Cardiac muscle cell (in vitro differentiated cells and primary cell): ENCODE measurements around the gene CTIF. TPM values are rescaled to one million over a fixed set of nuclear protein-coding genes. Genes with fewer than 3 reads are reported as not detected.

Experiments used
- DNase-seq, 2 donors: peaks; one replicate each; pipeline versions ENCODE4 v3.0.0 to v3.0.0-alpha.2; 2010 to 2017; ENCODE audit warnings: low read depth in 1 of 2, low spot score in 1 of 2
- H3K27ac ChIP-seq: fragments of 200-600 bp; sonication (generic); 2 replicates; pipeline ENCODE4 v1.5.1; 2016
- H3K27me3 ChIP-seq: fragments of 200-600 bp; sonication (generic); 2 replicates; pipeline ENCODE4 v1.6.0; 2016; ENCODE audit warnings: control low read depth
- H3K36me3 ChIP-seq: fragments of 200-600 bp; sonication (generic); 2 replicates; pipeline ENCODE4 v1.5.1; 2016; ENCODE audit warnings: control low read depth
- H3K4me1 ChIP-seq: fragments of 200-600 bp; sonication (generic); 2 replicates; pipeline ENCODE4 v1.8.1; 2017; ENCODE audit warnings: low read depth, mild to moderate bottlenecking, mixed run types
- H3K4me3 ChIP-seq: fragments of 200-600 bp; sonication (generic); 2 replicates; pipeline ENCODE4 v1.5.1; 2016; ENCODE audit warnings: mild to moderate bottlenecking
- H3K9me3 ChIP-seq: fragments of 200-600 bp; sonication (generic); 2 replicates; pipeline ENCODE4 v1.5.1; 2017; ENCODE audit warnings: low read depth, mild to moderate bottlenecking, control low read depth
- polyA plus RNA-seq: library from polyadenylated mRNA; unstranded; fragments of >200 nt; fragmentation: Nextera tagmentation; extraction: Ambion mirVana; gene quantifications from 2 replicates; pipeline ENCODE4 v1.2.1, GENCODE V29; 2016
- total RNA-seq: library from RNA; depleted of rRNA; stranded (reverse); fragments of >200 nt; gene quantifications from 2 replicates; pipeline ENCODE4 v1.2.3, GENCODE V29; 2016
- TF ChIP-seq, protein P1 (sequence below): IDR thresholded peaks from 2 replicates; pipeline ENCODE4 v1.5.1; 2012; ENCODE audit warnings: low read depth, mild to moderate bottlenecking, low read length

The CTIF gene
- total and polyA plus RNA-seq, 2 experiments from 2014 or later = 16.5 to 22.0 TPM

DNA sequence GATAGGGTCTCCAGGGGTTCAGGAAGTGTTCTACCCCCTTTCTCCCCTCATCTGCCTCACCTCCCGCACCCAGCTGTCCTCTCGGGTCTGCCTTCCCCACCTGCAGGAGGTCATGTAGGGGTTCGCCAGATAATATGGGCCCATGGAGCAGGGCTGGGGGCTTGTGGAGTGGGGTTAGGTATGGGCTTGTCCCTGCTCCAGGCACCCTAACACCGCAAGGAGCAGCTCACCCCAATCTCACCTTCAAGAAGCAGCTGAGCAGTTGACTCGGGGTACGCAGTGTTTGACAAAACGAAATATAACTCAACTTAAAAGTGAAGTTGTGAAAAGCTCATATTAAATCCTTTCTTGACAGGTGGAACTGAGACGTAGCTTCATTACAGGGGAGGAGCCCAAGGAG is 99.6 kb downstream of the CTIF start:
- no peak for DNase-seq
- H3K27me3 ChIP-seq = no peaks in the 10 kb centered on the region
- no peak overlapping the region for H3K27ac ChIP-seq
- no peak overlapping the region for H3K4me3 ChIP-seq
- H3K9me3 ChIP-seq = no peaks in the 10 kb centered on the region
- H3K4me1 ChIP-seq = no peaks in the 10 kb centered on the region
- TF ChIP-seq, protein P1, sequence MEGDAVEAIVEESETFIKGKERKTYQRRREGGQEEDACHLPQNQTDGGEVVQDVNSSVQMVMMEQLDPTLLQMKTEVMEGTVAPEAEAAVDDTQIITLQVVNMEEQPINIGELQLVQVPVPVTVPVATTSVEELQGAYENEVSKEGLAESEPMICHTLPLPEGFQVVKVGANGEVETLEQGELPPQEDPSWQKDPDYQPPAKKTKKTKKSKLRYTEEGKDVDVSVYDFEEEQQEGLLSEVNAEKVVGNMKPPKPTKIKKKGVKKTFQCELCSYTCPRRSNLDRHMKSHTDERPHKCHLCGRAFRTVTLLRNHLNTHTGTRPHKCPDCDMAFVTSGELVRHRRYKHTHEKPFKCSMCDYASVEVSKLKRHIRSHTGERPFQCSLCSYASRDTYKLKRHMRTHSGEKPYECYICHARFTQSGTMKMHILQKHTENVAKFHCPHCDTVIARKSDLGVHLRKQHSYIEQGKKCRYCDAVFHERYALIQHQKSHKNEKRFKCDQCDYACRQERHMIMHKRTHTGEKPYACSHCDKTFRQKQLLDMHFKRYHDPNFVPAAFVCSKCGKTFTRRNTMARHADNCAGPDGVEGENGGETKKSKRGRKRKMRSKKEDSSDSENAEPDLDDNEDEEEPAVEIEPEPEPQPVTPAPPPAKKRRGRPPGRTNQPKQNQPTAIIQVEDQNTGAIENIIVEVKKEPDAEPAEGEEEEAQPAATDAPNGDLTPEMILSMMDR = no peak
- no peaks in the 10 kb centered on the region for H3K36me3 ChIP-seq

DNA sequence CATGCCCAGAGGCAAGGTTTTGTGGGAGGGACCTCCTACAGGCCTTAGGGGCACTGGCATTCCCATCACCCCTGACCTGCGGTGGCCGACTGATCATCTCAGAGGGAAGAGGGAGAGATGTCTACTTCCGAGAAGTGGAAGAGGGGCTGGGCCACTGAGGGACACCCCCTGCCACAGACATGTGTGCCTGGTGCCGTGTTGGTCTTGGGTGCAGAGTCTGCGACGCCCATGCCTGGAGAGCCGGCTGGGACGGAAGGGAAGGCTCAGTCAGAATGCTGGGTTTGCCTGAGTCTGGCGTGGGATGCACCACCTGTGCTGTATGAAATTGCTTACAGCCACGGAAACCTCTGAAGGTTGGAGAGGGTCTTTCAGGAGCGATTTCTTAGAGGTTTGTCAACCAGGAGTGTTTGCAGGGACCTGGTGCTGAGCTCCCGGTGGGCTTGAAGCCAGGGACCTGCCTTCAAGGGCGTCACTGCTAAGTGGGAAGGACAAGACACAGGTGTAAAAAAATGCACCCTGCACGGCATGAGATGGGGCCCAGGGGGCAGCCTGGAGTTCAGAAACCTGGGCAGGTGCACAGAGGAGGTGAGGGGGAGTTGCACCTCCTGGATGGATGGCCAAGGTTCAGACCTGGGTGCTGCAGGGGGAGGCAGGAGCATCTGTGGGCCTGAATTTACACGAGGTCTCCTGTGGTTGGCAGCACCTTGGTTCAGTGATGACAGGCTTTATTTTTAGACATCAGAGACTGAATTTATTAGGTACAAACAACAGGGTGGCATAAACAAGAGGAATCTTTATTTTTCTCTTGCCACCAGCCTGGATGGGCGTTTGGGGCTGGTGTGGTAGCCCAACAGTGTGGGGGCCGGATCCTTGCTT is 100.3 kb downstream of the CTIF start:
- Histone ChIP-seq H3K36me3 (no peaks in the 10 kb centered on the region), H3K4me1 (no peaks in the 10 kb centered on the region), H3K9me3 (no peaks in the 10 kb centered on the region), H3K27me3 (no peaks in the 10 kb centered on the region), H3K4me3 (no peak overlapping the region), H3K27ac (no peak overlapping the region)
- TF ChIP-seq, protein P1 = no peak
- no peak for DNase-seq

DNA sequence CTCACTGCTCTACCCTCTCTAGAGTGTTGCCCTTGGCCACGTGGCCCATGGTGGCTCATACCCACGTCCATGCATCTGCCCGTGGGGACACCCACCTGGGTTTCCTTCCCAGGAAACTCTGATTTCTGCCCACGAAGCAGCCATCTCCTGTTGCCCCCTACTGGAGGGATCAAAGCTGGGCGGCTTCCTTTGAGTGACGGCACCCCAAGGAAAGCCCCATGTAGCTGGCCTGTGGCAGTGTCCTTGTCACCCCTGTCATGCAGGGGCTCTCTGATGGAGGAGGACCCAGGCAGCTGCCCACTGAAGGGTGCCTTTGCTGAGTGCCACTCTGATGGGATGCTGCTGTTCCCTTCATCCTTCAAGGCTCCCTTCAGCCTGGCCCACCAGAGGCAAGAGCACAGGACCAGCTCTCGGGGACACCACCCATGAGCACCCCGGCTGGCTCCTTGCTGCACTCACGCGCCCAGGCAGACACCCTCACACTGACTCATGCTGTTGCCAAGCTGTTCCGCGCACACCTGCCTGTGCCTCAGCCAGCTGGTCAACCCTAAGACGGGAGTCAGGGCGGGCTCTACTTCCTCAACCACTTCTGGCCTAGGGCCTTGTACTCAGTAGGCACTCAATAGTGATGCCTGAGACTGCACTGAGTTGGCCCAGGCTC is 101.1 kb downstream of the CTIF start:
- TF ChIP-seq, protein P1 = peak; percentile 42
- H3K27me3 ChIP-seq = no peaks in the 10 kb centered on the region
- no peak for DNase-seq

DNA sequence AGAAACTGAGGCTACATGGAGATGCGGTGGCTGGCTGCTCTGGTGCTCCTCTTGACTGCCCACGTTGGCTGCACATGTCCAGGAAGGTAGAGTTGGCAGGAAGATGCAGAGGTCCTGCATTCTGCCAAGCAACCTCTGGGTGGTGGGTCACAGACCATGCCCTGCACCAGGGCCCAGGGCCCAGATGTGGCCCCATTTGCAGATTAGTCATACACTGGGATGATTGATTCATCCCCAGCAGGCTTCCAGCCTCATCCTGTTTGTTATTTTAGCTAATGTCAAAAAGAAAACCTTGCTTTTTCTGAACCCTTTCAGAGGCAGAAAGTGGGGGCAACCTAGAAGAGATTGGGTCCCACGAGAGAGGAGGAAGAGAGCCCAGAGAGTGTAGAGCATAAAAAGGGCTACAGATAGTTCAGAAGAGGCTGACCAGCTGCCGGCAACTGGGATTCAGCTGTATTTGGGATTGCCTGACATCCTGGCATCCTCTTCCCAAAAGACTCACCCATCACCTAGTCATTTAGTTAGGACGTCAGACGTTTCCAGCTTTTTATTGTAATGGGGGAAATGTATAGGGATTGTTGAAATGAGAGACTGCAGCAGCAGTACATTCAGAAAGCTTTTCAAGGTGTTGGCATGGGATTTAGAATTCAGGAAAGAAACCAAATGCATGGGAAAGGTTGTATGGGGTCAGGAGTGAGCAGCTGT is 101.9 kb downstream of the CTIF start:
- DNase-seq = no peak
- no peaks in the 10 kb centered on the region for H3K27me3 ChIP-seq
- H3K4me3 ChIP-seq = no peak overlapping the region
- H3K27ac ChIP-seq = no peak overlapping the region
- H3K4me1 ChIP-seq = no peaks in the 10 kb centered on the region
- TF ChIP-seq, protein P1 = no peak
- H3K36me3 ChIP-seq = no peaks in the 10 kb centered on the region
- H3K9me3 ChIP-seq = no peaks in the 10 kb centered on the region

More for the DNA sequence above, 101.1 kb downstream of the CTIF start:
- Histone ChIP-seq H3K27ac (no peak overlapping the region), H3K9me3 (no peaks in the 10 kb centered on the region), H3K4me1 (no peaks in the 10 kb centered on the region), H3K36me3 (no peaks in the 10 kb centered on the region), H3K4me3 (no peak overlapping the region)

DNA sequence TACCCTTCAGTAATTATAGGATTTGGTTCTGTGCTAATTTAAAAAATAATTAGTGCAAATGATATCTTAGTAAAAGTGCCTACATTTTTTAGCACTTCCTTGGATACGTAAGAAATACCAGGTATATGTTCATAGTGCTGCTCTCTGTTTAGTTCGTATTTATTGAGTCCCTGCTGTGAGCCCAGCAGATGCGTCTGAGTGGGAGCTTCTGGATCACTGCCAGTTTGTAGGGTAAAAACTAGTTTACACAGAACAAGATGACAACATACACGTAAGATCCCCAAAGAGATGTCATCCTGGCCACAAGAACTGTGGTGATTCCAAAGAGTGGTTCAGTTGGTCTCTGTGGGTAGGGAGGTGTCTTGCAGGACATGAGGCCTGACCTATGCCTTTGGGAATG is 103.2 kb downstream of the CTIF start:
- Histone ChIP-seq H3K36me3 (no peaks in the 10 kb centered on the region), H3K4me1 (no peaks in the 10 kb centered on the region), H3K4me3 (no peak overlapping the region), H3K27ac (no peak overlapping the region), H3K27me3 (no peaks in the 10 kb centered on the region), H3K9me3 (no peaks in the 10 kb centered on the region)
- TF ChIP-seq, protein P1 = no peak
- no peak for DNase-seq
